Measurements from ENCODE around the gene FAM174A.

DNA sequence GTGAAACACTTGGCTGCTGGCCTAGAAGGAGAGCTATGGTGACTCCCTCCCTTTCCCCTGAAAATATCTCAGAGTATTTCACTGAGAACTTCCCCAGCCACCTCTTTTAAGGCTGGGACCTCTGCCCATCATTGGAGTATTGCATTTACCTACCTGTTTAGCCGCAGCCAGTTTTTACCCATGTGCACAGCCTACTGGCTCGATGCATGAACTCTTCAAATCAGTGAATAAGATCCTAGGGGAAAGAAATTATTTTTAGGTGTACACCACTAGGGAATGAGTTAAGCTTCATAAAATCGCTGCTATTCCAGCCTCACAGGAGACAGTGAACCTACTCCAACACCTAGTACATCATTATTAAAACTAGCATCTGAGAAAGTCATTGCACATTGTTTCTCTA, 16.8 kb upstream of the FAM174A start:
- TF ChIP-seq NFYB (IDR thresholded peaks at IDR 0.05; ENCODE audit: extremely low read depth, insufficient read length) = no peak
- no peak for TF ChIP-seq NFRKB (IDR thresholded peaks at IDR 0.05; ENCODE audit: low read depth)
- no peak for TF ChIP-seq TEAD1 (CRISPR knock-in tag; IDR thresholded peaks at IDR 0.05)
- TF ChIP-seq DNMT1 (IDR thresholded peaks at IDR 0.05) = no peak
- TF ChIP-seq HDAC2 (IDR thresholded peaks at IDR 0.05) = no peak
- TF ChIP-seq PHB (CRISPR knock-in tag; IDR thresholded peaks at IDR 0.05) = no peak
- TF ChIP-seq TARDBP (IDR thresholded peaks at IDR 0.05) = no peak
- TF ChIP-seq BACH1 (tag; IDR thresholded peaks at IDR 0.05) = no peak
- TF ChIP-seq GABPA (tag; conservative IDR thresholded peaks at IDR 0.05; ENCODE audit: low read depth) = no peak
- no peak for TF ChIP-seq SRSF7 (optimal IDR thresholded peaks at IDR 0.05; ENCODE audit: low read depth, low read length)
- TF ChIP-seq MYC (IDR thresholded peaks at IDR 0.05; ENCODE audit: low read depth, low read length) = no peak
- no peak for TF ChIP-seq MYC (CRISPR knock-in tag; IDR thresholded peaks at IDR 0.05; ENCODE audit: borderline replicate concordance, low read depth)
- no peak for TF ChIP-seq POLR2AphosphoS5 (IDR thresholded peaks at IDR 0.05; ENCODE audit: control insufficient read depth, insufficient read depth, low read depth, low read length)
- TF ChIP-seq POLR2A (conservative IDR thresholded peaks at IDR 0.05) = no peak
- TF ChIP-seq CBX5 (IDR thresholded peaks at IDR 0.05; ENCODE audit: borderline replicate concordance, low read depth) = no peak
